HS-27A (cell line): ENCODE measurements around the gene THSD7B.

Experiments used
- DNase-seq: peaks from one replicate; pipeline ENCODE4 v3.0.0-alpha.2; 2012; ENCODE audit warnings: low read depth, missing footprints

THSD7B gene

DNA sequence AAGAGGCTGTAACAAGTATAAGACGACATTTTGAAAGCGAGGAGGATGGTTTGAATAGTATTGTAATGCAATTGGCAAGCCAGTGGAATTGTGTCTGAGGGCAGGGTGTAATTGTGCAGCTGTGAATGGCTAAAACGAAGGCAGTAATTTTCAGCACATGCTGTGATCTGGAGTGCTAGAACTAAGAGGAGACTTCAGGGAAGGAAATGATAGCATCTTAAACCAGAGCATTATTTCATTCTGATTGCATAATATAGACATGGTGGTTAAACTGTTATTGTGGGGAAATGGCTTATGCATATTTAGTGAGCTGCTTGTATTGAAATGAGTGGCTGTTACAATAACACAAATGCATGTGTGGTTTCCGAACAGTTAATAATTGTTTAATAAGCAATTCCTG is 36.3 kb downstream of the THSD7B start:
- DNase-seq: no peak

DNA sequence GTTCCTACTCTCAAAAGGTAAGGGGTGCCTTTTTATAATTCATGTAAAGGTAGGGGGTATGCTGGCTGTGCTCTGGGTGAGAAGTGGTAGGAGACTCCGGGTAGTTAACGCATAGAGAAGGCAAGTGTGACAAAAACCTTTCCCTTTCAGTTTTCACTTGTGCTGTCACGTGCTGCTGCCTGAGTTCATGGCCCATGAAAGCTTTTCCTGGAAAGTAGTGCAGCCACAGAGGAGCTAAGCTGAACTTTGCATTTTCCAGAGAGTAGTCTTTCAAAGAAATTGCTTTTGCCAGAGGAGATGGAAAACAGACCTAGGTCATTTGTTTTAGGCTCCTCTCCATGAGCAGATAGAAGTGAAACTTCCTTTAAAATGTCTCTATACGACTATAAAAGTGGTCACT is 44.7 kb downstream of the THSD7B start:
- no peak for DNase-seq

GRCh38 chr2:136818839-136819238 is 53.5 kb downstream of the THSD7B start:
- DNase-seq: no peak

DNA sequence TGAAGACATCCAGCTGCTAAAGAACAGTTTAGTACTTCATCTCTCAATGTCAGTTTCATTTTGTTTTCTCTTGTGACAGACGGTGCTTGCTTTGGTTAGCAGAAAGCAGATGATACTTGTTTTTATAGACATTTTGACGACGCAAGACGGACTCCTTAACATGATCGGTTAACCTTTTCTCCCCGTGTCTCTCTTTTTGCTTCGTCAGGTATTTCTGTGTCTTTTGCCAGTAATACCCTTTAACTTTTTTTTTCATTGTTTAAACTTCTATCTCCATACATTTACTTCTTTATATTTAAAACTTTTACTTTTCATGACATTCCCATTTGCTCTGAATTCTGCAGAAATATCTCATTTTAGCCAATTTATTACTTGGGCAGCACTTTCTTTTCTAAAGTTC is 57.9 kb downstream of the THSD7B start:
- DNase-seq: no peak

- no peak for DNase-seq
Observed at GRCh38 chr2:136828162-136828561, 62.8 kb downstream of the THSD7B start.

GRCh38 chr2:136828774-136829173 is 63.4 kb downstream of the THSD7B start:
- no peak for DNase-seq

DNA sequence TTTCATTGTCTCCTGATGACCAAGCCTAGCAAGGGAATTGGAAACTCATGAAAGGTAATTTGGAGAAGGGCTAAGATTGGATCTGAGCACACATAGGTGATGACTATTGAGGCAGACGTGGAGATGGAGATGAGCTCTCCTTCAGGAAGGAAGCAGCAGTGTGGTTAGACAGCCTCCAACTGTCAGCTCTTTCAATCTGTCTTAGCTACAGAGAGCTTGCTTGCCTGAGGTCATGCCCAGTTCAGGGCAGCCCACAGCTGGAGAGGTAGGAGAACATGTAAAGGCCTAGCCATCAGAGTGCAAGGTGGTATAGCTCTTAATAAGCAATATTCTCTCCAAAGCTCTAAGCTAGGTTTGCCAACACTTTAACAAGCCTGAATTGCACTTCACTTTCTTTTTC is 79.2 kb downstream of the THSD7B start:
- no peak for DNase-seq

DNA sequence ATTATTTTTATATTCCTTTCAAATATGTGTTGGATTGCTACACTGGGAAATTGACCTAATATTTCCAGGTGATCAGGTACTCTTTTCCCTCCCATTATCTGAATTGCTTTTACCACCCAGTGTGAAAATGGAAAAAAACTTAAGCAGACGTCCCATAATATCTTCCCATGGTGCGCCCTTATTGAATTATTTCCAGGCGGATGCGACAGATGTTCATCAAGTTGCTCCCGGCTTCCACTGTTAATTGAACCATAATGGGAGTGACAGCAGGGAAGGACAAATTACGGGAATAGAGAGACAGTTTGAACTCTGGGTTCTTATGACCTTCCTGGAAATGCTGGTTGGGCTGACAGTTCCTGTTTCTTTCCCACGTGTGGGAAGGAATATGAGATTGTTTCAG is 93.3 kb downstream of the THSD7B start:
- DNase-seq: no peak

DNA sequence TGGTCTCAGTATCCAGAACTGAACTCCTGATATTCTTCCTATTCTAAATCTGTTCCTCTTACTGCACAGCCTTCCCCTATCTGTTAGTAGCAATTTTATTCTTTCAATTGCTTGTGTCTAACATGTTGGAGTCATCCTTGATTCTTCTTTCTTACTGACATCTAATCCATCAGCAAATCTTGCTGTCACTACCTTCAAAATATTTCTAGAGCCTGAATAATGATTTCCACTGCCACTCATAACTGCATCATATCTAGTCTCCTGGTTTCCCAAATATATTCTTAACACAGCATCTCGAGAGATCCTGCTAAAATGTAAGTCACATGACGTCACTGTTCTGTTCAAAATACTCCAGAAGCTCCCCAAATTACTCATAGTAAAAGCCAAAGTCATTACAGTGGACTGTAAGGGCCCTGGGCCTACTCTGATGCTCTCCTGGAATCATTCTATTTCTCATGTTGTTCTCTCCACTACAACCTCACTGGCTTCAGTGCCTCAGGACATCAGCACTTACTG is 95.2 kb downstream of the THSD7B start:
- DNase-seq: no peak

DNA sequence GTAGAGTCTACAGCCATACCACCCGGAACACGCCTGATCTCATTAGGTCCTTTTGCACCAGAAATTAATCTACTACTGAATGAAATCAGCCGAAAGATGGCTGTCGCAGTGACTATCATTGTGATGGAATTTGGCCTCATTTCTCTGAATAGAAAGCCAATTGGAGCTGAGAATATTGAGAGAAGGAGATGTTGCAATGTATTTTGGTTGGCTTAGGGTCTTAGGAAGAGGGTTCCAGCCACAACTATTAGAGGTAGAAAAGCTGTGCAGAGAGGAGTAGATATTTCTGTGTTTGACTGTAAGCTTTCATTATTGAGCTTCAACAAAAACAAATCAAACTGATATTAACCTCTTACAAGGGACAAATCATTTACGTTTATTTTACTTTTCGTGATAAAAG is 98.1 kb downstream of the THSD7B start:
- DNase-seq: no peak

DNA sequence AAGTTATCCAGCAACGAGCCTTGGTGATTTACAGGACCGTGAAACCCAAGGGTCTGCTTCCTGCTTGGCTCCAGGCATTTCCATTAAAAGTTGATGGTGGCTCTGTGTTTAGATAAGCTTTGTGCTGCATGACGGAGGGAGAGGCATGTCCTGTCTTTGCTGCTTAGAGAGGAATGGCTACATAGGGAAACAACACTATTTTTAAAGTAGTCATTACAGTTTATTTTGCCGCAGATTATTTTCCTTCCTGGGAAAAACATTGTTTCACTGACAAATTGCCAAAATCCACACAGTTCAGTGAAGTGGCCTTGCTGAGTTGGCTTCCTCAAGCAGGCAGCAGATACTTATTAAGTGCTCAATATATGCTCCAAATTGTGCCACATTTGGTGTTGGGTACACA is 98.5 kb downstream of the THSD7B start:
- no peak for DNase-seq

DNA sequence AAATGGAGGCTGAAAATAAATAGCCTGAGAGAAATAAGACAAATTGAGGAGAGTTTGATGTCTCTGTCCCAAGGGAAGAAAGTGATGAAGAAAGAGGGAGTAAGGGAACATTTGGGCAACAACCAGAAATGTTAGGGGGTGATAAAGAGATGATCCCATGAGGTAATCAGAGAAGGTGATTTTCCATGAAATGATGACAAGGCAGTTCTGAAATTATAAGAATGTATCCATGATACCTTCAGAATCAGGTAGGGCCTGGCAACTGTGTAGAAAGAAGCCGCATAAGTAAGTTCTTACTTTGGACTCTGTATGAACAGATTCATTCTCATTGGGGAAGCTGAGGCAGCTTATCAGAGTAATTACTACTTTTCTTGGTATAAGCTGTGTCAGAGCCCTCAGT is 106.1 kb downstream of the THSD7B start:
- no peak for DNase-seq

DNA sequence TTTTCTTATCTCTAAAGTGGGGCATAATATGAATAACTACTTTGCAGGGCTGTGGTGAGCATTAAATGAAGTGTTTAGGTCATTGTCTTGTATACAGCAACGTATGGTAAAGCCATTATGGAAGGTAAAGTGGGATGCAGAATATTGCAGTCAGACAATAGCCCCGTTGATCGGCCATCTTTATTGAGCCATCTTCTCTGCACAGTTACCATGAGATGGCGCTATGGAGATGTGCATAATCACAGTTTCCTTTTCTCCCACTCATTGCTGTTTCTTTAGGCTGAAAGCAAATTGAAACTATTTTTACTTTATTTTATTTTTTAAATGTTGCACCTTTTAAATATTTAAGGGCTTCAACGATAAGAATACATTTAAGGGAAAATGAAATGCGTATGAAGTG is 108.9 kb downstream of the THSD7B start:
- peak; percentile 46 for DNase-seq

- DNase-seq: no peak
Observed at GRCh38 chr2:136891100-136891499, 125.8 kb downstream of the THSD7B start.

GRCh38 chr2:136894007-136894634 is 128.8 kb downstream of the THSD7B start:
- DNase-seq: no peak

- no peak for DNase-seq
Observed at GRCh38 chr2:136901732-136902131, 136.4 kb downstream of the THSD7B start.

GRCh38 chr2:136905779-136906178 is 140.4 kb downstream of the THSD7B start:
- DNase-seq: no peak

GRCh38 chr2:136909777-136910176 is 144.4 kb downstream of the THSD7B start:
- DNase-seq: peak; percentile 4

GRCh38 chr2:136916131-136916530 is 150.8 kb downstream of the THSD7B start:
- no peak for DNase-seq

- DNase-seq: no peak
Observed at GRCh38 chr2:136917411-136917881, 152.1 kb downstream of the THSD7B start.

GRCh38 chr2:136919682-136920081 is 154.3 kb downstream of the THSD7B start:
- DNase-seq: no peak

DNA sequence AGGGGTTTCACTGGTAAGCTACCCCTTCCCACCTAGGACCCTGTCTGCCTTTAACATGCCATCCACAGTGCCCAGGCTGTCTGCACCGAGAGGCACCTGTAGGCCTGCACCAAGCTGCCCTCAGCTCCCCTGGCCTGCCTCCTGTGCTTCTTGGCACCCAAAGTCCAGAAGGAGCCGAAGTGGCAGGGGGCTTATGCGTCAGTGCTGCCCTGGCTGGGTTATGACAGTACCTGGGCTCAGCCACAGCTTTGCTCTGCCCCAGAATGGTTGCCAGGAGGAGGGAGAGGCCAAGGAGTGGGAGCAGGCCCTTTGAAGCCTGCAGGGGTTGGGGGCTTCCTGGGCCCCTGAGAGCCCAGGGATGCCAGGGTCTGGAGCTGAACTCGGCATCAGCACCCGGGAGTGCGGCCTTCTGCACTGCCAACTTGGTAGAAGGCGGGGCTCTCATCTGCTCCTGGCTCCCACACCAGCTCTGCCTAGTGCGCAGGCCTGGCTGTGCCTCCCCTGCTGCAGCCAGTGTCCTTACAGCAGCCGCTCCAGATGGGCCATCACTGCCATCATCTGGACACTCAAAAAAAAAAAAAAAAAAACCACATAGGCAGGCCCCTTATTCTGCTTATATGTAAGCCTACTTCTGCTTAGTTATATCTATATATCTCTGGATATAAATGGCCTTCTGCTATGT is 155.4 kb downstream of the THSD7B start:
- no peak for DNase-seq

GRCh38 chr2:136927156-136927555 is 161.8 kb downstream of the THSD7B start:
- no peak for DNase-seq

- DNase-seq: no peak
Observed at GRCh38 chr2:136929531-136929930, 164.2 kb downstream of the THSD7B start.
